CD1c-positive myeloid dendritic cell (primary cell): ENCODE measurements around the gene PI4KA.

ENCODE experiments used
- DNase-seq: peaks from one replicate; pipeline ENCODE4 v3.0.0-alpha.2; 2016; ENCODE audit errors: extremely low spot score

PI4KA gene

GRCh38 chr22:20793748-20794649 is 64.6 kb downstream of the PI4KA start:
- no peak for DNase-seq

GRCh38 chr22:20792966-20793728 is 65.5 kb downstream of the PI4KA start:
- no peak for DNase-seq

GRCh38 chr22:20792221-20792965 is 66.2 kb downstream of the PI4KA start:
- DNase-seq, result no peak

- DNase-seq, result no peak
These were observed 69.8 kb downstream of the PI4KA start for GRCh38 chr22:20788627-20789344.

- DNase-seq, result no peak
These were observed 70.6 kb downstream of the PI4KA start for GRCh38 chr22:20787746-20788626.

- DNase-seq, result no peak
These were observed 71.4 kb downstream of the PI4KA start for GRCh38 chr22:20787223-20787622.

- DNase-seq, result no peak
These were observed 72.1 kb downstream of the PI4KA start for GRCh38 chr22:20786536-20786979.

- no peak for DNase-seq
These were observed 72.6 kb downstream of the PI4KA start for GRCh38 chr22:20786048-20786447.

- no peak for DNase-seq
These were observed 73.2 kb downstream of the PI4KA start for GRCh38 chr22:20785415-20785814.

- peak; percentile 53 for DNase-seq
These were observed 74.5 kb downstream of the PI4KA start for GRCh38 chr22:20783844-20784723.

- no peak for DNase-seq
These were observed 75.3 kb downstream of the PI4KA start for GRCh38 chr22:20783300-20783673.

GRCh38 chr22:20782596-20783299 is 75.9 kb downstream of the PI4KA start:
- DNase-seq, result no peak

GRCh38 chr22:20782083-20782482 is 76.5 kb downstream of the PI4KA start:
- DNase-seq, result no peak

- peak; percentile 12 for DNase-seq
These were observed 77.2 kb downstream of the PI4KA start for GRCh38 chr22:20781272-20781990.

- DNase-seq, result no peak
These were observed 78.8 kb downstream of the PI4KA start for GRCh38 chr22:20779818-20780158.

GRCh38 chr22:20779014-20779817 is 79.4 kb downstream of the PI4KA start:
- DNase-seq, result no peak

- DNase-seq, result no peak
These were observed 81.0 kb downstream of the PI4KA start for GRCh38 chr22:20777420-20778177.
